H1 (cell line): ENCODE measurements around the gene DNAAF5. TPM values are rescaled to one million over a fixed set of nuclear protein-coding genes. Genes with fewer than 3 reads are reported as not detected.

ENCODE experiments used
- EP300 ChIP-seq, 2 experiments: IDR thresholded peaks; 1 replicate in 1 of 2; 2 replicates in 1 of 2; pipeline ENCODE4 v1.6.1; 2011 to 2012; ENCODE audit warnings: low read depth in 2 of 2, low read length in 2 of 2, mild to moderate bottlenecking in 2 of 2, borderline replicate concordance in 1 of 2, inconsistent platforms in 1 of 2, moderate library complexity in 1 of 2
- polyA plus RNA-seq, 7 experiments: library from polyadenylated mRNA; depleted of rRNA in 3 of 7; stranded (reverse) in 5 of 7; unstranded in 2 of 7; fragments of >200 nt in 5 of 7; fragments of 200-250 nt in 2 of 7; gene quantifications; 1 replicate in 5 of 7; 2 replicates in 1 of 7; 4 replicates in 1 of 7; pipeline versions ENCODE4 v1.2.1 to v1.2.3, GENCODE V29; 2011 to 2013; ENCODE audit warnings: missing spikeins in 2 of 7, mixed read lengths in 2 of 7
- total RNA-seq: library from RNA; stranded (reverse); fragmentation: NEBNext Ultra II Directional; extraction: Animal tissue kit (Norgen Biotek cat#: 25700); gene quantifications from 2 replicates; pipeline ENCODE4 v1.2.1, GENCODE V29; 2021

The DNAAF5 gene
- total and polyA plus RNA-seq, 2 of the 8 experiments (the other 6 are each of a cell fraction or from before 2014, with no cell fraction given): 55.1 to 95.9 TPM

DNA sequence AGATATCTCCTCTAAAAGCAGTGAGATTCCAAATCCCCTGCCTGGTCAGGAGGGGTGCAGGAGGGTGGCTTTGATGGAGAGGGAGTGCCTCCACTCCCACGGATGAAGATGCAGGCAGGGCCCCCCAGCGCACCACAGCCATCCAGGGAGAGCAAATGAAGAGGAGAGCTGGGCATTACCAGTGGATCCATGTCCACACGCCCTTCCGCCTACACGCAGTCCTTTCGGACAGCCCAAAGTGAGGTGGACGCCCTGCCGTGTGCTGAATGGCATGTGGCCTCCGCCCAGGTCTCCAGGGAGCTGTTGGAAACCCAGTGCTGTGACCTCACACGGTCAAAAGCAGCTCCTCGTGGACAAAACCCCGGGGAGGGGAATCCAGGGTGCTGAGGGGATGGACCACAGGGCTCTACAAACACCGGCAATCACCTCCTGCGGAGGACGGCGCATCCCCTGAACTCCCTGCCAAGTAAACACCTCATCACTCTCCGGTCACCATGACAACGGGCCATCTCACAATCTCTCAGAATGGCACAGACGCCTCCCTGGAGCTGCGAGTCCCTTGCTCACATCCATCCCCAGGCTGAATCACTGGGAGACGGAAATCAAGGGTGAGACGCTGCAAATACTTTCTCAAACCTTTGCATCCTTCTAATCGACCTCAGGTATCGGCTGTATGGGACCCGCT, 35.0 kb upstream of the DNAAF5 start (continued):
- no peak for TF ChIP-seq EP300 (IDR thresholded peaks at IDR 0.05; ENCODE audit: borderline replicate concordance in 1 of 2, low read depth in 2 of 2, low read length in 2 of 2)
